Suprapubic skin (tissue), 4 donors: ENCODE data around the gene AMER3.

ENCODE experiments used
- POLR2A ChIP-seq, 2 donors: fragments of 450-650 bp; IDR thresholded peaks; one replicate each; pipeline ENCODE4 v1.6.1; 2017; ENCODE audit warnings: antibody characterized with exemption in 2 of 2, mild to moderate bottlenecking in 2 of 2, moderate library complexity in 2 of 2
- POLR2AphosphoS5 ChIP-seq, 3 donors: sonication (generic); formaldehyde crosslinking; IDR thresholded peaks; one replicate each; pipeline ENCODE4 v1.6.1; 2017; ENCODE audit warnings: antibody characterized with exemption in 3 of 3
- TF ChIP-seq, protein P1 (sequence below), 2 donors: fragments of 200-600 bp in 1 of 2; fragments of 450-650 bp in 1 of 2; sonication (generic) in 1 of 2; IDR thresholded peaks; one replicate each; pipeline ENCODE4 v1.5.1; 2016 to 2019; ENCODE audit warnings: antibody characterized with exemption in 2 of 2, mild to moderate bottlenecking in 1 of 2, moderate library complexity in 1 of 2

DNA sequence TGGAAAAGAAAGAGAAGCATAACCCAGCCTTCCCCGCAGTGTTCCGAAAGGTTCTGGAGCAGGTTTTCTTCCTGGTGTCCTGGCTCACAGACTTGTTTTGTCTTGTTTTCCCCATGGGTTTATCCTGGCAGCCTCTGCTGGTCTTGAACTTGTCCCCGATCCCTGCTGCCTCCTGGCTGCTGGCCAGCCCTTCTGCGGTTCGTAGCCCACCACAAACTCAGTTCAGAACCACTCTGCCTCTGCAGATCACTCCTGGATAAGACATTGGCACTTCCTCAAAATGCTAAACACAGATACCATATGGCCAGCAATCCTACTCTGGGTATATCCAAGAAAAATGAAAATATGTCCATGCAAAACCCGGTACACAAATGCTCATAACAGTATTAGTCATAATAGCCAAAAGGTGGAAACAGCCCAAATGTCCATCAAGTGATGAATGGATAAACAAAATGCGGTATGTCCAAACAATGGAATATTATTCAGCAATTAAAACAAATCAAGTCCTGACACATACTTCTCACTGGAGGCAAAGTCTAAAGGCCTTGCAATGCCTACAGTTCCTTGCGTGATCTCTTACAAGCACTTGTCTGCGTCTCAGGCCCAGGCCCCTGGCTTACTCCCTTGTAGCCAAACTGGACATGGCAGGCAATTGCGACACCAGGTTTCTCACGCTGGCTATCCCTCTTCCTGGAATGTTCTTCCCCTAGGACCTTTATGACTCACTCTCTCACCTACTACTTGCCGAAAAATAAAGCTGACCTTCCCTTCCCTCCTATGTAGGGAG is 53.3 kb downstream of the AMER3 start:
- TF ChIP-seq, protein P1, sequence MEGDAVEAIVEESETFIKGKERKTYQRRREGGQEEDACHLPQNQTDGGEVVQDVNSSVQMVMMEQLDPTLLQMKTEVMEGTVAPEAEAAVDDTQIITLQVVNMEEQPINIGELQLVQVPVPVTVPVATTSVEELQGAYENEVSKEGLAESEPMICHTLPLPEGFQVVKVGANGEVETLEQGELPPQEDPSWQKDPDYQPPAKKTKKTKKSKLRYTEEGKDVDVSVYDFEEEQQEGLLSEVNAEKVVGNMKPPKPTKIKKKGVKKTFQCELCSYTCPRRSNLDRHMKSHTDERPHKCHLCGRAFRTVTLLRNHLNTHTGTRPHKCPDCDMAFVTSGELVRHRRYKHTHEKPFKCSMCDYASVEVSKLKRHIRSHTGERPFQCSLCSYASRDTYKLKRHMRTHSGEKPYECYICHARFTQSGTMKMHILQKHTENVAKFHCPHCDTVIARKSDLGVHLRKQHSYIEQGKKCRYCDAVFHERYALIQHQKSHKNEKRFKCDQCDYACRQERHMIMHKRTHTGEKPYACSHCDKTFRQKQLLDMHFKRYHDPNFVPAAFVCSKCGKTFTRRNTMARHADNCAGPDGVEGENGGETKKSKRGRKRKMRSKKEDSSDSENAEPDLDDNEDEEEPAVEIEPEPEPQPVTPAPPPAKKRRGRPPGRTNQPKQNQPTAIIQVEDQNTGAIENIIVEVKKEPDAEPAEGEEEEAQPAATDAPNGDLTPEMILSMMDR (IDR thresholded peaks at IDR 0.05), result no peak
- TF ChIP-seq POLR2A (IDR thresholded peaks at IDR 0.05) (no peak), POLR2AphosphoS5 (IDR thresholded peaks at IDR 0.05) (no peak)
